Fibroblast of skin of abdomen (primary cell): ENCODE measurements around the gene GSTM1.

Experiments
- DNase-seq: peaks from one replicate; pipeline ENCODE4 v3.0.0-alpha.2; 2013

GSTM1 gene

GRCh38 chr1:109728870-109729269 lies 41.3 kb downstream of the GSTM1 start:
- DNase-seq = no peak

DNA sequence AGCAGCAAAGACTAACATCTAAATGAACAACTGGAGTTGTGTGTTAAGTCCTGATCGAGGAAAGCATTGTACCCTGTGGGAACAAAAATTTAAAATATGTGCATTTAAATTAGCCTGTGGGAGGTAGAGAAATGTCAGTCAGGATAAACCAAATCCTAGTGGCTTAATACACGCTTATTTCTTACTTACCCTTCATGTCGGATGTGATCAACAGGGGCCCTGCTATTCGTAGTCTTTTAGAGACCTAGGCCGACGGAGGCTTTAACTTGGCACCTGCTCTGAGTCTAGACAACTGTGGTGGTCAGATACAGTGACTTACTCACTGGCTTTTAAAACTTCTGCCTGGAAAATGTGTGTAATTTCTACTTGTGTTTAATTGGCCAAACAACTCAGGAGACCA lies 43.0 kb downstream of the GSTM1 start:
- no peak for DNase-seq

- no peak for DNase-seq
Measured at GRCh38 chr1:109732390-109732881, 44.8 kb downstream of the GSTM1 start.

DNA sequence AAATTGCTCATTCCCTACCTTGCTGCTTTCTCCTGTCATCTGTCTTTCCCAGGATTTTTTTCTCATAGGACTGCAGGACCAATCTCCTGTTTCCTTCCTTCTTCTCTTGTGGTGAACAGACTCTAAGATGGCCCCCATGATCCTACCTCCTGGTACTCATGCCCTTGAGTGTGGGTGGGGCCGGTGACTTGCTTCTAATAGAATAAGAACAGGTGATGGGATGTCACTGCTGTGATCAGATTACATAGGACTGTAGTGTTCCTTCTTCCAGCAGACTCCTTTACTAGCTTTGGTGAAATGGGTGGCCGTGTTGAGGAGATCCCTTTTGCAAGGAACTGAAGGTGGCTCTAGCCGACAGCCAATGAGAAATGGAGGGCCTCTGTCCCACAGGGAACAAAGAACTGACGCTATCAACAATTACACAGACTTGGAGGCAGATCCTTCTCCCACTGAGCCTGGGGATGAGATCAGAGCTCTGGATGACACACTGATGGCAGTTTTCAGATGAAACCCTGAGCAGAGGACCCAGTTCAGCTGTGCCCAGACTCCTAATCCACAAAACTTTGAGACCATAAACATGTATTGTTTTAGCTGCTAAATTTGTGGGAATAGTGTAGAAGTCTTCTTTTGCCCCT lies 45.7 kb downstream of the GSTM1 start:
- no peak for DNase-seq

- DNase-seq = peak; percentile 69
Measured at GRCh38 chr1:109739738-109740614, 52.4 kb downstream of the GSTM1 start.

DNA sequence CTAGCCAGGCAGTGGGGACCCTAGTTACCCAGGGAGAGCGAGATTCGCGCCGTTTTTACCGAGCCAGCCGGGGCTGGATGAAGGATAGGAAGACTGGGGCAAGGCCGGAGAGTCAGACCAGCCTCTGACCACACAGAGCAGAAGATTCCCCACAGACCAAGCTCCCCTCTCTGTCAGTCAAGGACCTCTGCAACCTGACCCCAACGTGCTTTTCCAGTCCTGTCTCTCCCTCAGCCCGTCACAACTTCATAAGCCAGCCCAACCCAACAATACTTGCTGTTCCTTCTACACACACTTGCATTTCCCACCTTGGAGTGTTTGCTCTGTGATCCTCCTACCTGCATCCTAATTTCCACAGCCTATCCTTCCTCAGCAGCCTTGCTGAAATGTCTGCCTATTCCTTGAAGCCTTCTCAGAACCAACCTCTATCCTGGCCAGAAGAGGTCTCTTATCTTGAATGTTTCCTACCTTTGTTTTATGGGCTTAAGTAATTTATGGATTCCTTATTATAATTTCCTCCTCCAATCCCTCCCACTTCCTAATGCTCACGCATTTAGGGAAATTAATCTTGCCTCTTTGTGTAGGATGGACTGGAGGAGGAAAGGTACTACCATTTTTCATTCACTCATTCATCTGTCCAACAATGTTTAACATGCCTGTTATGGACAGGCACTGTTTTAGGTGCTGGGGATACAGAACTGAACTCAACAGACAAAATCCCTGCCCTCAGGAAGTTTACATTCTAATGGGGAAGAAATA lies 53.2 kb downstream of the GSTM1 start, which contains the start of gene GSTM3:
Gene GSTM3 (minus strand): TSS at position 424 of the 759 bp plus-strand sequence. CDS start 751 bp downstream, outside the sequence.
- no peak for DNase-seq
